Ishikawa (cell line): ENCODE measurements around the gene SLC9A9.

Experiments used
- CEBPB ChIP-seq: IDR thresholded peaks from 2 replicates; pipeline ENCODE4 v1.6.1; 2012
- CREB1 ChIP-seq: IDR thresholded peaks from 2 replicates; pipeline ENCODE4 v1.6.1; 2012; ENCODE audit warnings: low read depth
- EGR1 ChIP-seq: IDR thresholded peaks from 2 replicates; pipeline ENCODE4 v1.6.1; 2012
- EP300 ChIP-seq: IDR thresholded peaks from 2 replicates; pipeline ENCODE4 v1.6.1; 2012; ENCODE audit warnings: borderline replicate concordance
- FOXM1 ChIP-seq: IDR thresholded peaks from 2 replicates; pipeline ENCODE4 v1.6.1; 2012; ENCODE audit warnings: low read depth, borderline replicate concordance
- NFIC ChIP-seq: IDR thresholded peaks from 2 replicates; pipeline ENCODE4 v1.6.1; 2012
- RAD21 ChIP-seq: IDR thresholded peaks from 2 replicates; pipeline ENCODE4 v1.6.1; 2012; ENCODE audit warnings: low read depth
- TAF1 ChIP-seq: IDR thresholded peaks from 2 replicates; pipeline ENCODE4 v1.6.1; 2012; ENCODE audit warnings: low read depth, mild to moderate bottlenecking
- TCF12 ChIP-seq: IDR thresholded peaks from 2 replicates; pipeline ENCODE4 v1.6.1; 2012; ENCODE audit warnings: low read depth
- TEAD4 ChIP-seq: IDR thresholded peaks from 2 replicates; pipeline ENCODE4 v1.6.1; 2012
- YY1 ChIP-seq: IDR thresholded peaks from 2 replicates; pipeline ENCODE4 v1.6.1; 2012; ENCODE audit warnings: low read depth
- ZBTB7A ChIP-seq: IDR thresholded peaks from 2 replicates; pipeline ENCODE4 v1.6.1; 2012; ENCODE audit warnings: low read depth
- TF ChIP-seq, protein P1 (sequence below): IDR thresholded peaks from 2 replicates; pipeline ENCODE4 v1.6.1; 2012
- TF ChIP-seq, protein P2 (sequence below): IDR thresholded peaks from 2 replicates; pipeline ENCODE4 v1.6.1; 2012; ENCODE audit warnings: low read depth, mild to moderate bottlenecking
- TF ChIP-seq, protein P3 (sequence below): IDR thresholded peaks from 2 replicates; pipeline ENCODE4 v1.6.1; 2012

The SLC9A9 gene

DNA sequence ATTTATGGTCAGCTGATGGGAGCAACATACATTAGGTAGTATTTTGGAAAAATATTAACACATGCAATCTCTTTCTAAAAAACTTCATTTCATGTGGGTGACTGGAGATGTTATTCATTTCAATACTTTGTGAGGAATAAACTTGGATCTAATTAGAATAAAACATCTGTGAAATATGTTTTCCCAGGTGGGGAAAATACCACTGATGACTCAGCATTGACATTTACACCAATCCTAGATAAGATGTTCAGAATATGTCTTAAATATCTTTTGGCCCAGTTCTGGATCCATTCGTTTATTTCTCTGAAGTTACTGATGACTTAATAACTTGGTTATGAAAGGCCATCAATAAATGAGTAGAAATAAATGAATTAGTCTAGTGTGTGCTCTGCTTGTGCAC lies 481.1 kb downstream of the SLC9A9 start:
- TF ChIP-seq YY1 (no peak), EGR1 (no peak), TEAD4 (no peak), FOXM1 (no peak), ZBTB7A (no peak), NFIC (no peak)
- TF ChIP-seq, protein P1, sequence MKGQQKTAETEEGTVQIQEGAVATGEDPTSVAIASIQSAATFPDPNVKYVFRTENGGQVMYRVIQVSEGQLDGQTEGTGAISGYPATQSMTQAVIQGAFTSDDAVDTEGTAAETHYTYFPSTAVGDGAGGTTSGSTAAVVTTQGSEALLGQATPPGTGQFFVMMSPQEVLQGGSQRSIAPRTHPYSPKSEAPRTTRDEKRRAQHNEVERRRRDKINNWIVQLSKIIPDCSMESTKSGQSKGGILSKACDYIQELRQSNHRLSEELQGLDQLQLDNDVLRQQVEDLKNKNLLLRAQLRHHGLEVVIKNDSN: no peak

DNA sequence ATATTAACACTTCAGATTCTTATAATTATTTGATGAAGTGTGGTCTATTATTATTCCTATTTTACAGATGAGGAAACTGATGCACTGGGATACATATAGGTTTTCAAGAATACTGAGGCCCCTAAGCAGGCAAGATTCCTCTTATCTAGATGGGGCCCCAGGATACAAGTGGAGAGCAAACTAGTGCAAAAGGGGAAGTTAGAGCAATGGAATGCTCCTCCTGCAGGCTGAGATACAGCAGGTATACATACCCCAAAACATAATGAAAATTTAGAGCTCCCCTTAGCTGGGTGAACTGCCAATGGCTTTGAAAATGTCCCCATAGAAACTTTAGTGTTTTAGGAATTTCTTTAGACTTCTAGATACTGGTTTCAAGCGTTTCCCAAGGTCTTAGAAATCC lies 481.6 kb downstream of the SLC9A9 start:
- no peak for TF ChIP-seq TAF1
- no peak for TF ChIP-seq NFIC
- TF ChIP-seq ZBTB7A: no peak
- TF ChIP-seq, protein P2, sequence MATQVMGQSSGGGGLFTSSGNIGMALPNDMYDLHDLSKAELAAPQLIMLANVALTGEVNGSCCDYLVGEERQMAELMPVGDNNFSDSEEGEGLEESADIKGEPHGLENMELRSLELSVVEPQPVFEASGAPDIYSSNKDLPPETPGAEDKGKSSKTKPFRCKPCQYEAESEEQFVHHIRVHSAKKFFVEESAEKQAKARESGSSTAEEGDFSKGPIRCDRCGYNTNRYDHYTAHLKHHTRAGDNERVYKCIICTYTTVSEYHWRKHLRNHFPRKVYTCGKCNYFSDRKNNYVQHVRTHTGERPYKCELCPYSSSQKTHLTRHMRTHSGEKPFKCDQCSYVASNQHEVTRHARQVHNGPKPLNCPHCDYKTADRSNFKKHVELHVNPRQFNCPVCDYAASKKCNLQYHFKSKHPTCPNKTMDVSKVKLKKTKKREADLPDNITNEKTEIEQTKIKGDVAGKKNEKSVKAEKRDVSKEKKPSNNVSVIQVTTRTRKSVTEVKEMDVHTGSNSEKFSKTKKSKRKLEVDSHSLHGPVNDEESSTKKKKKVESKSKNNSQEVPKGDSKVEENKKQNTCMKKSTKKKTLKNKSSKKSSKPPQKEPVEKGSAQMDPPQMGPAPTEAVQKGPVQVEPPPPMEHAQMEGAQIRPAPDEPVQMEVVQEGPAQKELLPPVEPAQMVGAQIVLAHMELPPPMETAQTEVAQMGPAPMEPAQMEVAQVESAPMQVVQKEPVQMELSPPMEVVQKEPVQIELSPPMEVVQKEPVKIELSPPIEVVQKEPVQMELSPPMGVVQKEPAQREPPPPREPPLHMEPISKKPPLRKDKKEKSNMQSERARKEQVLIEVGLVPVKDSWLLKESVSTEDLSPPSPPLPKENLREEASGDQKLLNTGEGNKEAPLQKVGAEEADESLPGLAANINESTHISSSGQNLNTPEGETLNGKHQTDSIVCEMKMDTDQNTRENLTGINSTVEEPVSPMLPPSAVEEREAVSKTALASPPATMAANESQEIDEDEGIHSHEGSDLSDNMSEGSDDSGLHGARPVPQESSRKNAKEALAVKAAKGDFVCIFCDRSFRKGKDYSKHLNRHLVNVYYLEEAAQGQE: no peak
- TF ChIP-seq CEBPB: no peak
- TF ChIP-seq EGR1: no peak
- TF ChIP-seq TCF12: no peak

DNA sequence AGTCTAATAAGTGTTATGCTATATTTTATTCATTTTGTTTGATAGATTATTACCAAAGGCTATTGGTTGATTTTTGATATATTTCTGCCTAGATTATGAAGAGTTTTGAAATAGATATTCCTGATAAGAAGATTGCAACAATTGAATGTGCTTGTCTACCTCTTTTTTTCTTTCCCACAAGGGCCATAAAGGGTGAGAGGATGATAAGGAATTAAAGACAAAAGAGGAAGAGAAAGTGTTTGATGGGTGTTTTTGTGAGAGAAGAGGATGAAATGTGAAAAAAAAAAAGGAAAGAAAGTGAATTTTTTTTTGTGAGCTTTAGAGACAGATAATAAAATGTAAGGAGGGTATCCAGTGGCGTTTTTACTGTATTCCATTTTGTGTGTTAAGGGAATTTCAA lies 484.3 kb downstream of the SLC9A9 start:
- TF ChIP-seq CEBPB: no peak
- TF ChIP-seq TEAD4: no peak
- TF ChIP-seq, protein P1: no peak
- TF ChIP-seq YY1: no peak
- no peak for TF ChIP-seq EP300
- TF ChIP-seq RAD21: no peak
- no peak for TF ChIP-seq NFIC
- TF ChIP-seq EGR1: no peak
- TF ChIP-seq CREB1: no peak
- TF ChIP-seq, protein P3, sequence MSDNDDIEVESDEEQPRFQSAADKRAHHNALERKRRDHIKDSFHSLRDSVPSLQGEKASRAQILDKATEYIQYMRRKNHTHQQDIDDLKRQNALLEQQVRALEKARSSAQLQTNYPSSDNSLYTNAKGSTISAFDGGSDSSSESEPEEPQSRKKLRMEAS: no peak
- TF ChIP-seq TAF1: no peak
- TF ChIP-seq FOXM1: no peak
- no peak for TF ChIP-seq TCF12
- TF ChIP-seq, protein P2: no peak
- no peak for TF ChIP-seq ZBTB7A

DNA sequence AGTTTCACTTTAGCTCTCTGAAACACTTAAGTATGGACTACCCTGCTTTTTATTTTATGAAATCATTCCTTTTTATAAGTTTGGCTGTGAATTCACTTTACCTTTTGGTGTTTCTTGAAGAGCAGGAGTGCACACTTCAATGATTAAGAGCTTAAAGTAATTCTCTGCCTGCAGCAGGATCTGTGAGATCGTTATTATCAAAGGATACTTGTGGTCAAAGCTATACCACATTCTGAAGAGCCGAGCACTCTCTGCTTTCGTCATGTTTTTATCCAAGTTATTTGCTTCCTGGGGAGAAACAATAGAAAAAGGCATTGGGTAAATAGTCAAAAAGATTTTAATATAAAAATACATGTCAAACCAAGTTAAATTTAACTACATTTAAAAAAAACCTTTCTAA lies 485.0 kb downstream of the SLC9A9 start:
- no peak for TF ChIP-seq ZBTB7A
- no peak for TF ChIP-seq EP300
- no peak for TF ChIP-seq RAD21
- TF ChIP-seq, protein P2: no peak
- TF ChIP-seq FOXM1: no peak
- no peak for TF ChIP-seq TCF12
- TF ChIP-seq NFIC: no peak
- no peak for TF ChIP-seq YY1
- TF ChIP-seq, protein P1: no peak
- TF ChIP-seq, protein P3: no peak
- no peak for TF ChIP-seq CREB1
- no peak for TF ChIP-seq TEAD4
- no peak for TF ChIP-seq EGR1
- TF ChIP-seq CEBPB: no peak
